ENCODE results near the gene CASKIN2.
A peak's percentile ranks its signal among the peaks of the same experiment; 100 is the strongest.
"Not testable (repeated sequence)": the region's sequence is repeated elsewhere in the genome, so short reads cannot be mapped to it uniquely, and the experiment has no call there.

The CASKIN2 gene

DNA sequence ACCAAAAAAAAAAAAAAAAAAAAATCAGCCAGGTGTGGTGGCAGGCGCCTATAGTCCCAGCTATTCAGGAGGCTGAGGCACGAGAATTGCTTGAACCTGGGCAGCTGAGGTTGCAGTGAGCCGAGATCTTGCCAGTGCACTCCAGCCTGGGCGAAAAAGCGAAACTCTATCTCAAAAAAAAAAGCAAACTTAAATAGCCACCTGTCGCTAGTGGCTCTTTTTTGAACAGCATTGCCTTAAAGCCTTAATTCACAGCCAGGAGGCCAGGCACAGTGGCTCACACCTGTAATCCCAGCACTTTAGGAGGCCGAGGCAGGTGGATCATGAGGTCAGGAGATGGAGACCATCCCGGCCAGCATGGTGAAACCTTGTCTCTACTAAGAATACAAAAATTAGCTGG, 5.1 kb upstream of the CASKIN2 start:
- not testable (repeated sequence) for DNase-seq (ENCODE audit: low read depth)

DNA sequence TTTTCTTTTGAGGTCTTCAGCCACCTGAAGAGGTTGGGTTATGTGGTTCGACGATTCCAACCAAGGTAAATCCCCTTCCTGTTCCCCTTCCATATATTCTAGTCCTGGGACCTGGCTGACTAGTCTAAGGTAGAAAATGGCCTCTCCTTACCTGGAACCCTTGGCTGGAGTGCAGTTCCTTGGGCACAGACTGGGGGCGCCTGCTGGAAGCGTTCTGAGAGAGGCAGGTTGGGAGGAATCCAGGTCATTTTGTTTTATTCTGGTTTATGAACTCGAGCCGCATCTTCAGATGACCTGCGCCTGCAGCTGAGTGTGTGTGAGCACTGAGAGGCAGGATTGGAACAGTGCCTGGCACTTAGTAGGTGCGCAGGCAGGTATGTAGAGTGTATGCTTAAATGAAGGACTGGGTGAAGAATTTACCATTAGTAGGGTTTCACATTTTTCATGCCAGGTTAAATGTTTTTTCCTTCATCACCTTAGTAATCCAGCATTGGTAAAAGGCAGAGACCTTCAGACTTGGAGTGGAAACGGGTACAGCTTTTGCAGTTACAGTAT, 3.7 kb upstream of the CASKIN2 start:
- DNase-seq (ENCODE audit: low read depth), result no peak

DNA sequence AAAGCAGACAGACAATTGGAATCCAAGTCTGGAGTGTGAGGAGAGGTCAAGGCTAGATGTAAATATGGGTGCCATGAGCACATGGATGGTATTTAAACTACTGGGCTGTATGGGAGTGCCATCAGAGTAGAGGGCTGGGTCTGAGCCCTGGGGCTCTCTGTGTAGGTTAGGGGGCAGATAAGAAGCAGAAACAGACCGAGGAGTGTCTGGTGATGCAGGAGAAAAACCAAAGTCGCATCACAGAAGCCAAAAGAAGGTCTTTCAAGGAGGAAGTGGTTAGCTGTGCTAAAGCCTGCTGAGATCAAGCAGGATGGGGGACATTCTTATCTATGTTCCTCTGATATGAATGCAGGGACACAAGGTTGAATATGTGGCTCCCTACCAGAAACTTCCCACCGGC, 2.9 kb upstream of the CASKIN2 start:
- peak; percentile 38 for DNase-seq (ENCODE audit: low read depth)

DNA sequence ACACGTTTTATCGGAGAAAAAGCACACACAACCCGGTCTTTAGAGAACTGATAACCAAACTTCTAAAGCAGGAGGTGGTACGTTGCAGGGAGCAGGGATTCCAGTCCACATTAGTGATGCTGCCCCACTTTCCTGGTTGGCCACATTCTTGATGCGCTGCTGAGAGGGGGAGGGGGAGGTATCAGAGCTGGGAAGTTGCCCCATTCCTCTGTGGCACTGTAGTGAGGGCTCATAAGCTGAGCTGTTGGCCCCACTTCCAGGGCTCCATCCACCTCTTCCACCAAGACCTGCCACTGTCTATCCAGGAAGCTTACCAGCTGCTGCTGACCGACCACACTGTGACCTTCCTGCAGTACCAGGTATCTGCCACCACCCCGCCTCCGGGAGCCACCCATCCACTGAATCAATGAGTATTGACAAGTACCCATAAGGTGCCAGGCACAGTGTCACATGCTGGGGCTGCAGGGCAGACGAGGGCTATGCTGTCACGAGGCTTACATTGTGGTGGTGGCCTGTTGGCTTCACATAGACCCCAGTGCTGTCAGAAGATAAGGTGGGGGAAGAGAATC, 2.0 kb upstream of the CASKIN2 start:
- DNase-seq (ENCODE audit: low read depth), result no peak

DNA sequence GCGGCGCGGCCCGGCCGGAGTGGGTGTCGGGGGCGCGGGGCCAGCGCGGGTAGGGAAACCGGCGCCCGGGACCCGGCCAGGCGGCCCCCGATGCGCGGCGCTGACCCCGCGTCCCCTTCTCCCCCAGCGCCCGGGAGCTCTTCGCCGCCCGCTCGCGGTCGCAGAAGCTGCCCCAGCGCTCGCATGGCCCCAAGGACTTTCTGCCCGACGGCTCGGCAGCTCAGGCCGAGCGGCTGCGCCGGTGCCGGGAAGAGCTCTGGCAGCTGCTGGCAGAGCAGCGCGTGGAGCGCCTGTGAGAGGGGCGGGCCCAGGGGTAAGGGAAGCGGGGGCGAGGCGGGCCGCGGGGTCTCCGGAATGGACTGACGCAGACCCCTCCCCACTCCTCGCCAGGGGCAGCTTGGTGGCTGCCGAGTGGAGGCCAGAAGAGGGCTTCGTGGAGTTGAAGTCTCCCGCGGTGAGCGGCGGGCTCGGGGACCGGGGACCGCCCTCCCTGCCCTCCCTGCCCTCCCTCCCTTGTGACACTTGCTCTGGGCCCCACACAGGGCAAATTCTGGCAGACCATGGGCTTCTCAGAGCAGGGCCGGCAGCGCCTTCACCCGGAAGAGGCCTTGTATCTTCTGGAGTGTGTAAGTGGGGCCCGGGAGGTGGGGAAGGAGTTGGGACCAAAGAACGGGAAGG, 1.4 kb upstream of the CASKIN2 start:
- no peak for DNase-seq (ENCODE audit: low read depth)

DNA sequence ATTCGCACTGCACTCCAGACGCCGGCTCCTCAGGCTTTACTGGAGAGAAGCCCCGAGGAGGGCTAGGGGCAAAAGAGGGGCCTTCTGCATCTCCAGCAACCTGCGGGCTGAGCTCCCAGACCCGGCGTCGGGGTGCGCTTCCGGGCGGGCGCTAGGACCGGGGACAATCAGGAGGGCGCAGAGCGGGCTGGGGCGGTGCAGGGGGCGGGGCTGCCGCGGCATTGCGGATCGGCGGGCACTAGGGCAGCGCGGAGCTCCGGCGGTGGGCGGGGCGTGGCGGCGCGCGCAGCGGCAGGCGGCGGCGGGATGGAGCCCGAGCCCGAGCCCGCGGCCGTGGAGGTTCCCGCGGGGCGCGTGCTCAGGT, 900 bp upstream of the CASKIN2 start, which contains the start of gene TSEN54:
TSEN54 (plus strand) TSS at position 274 of the 364 bp plus-strand sequence; CDS start at position 307, 33 bp downstream.
- peak; percentile 92 for DNase-seq (ENCODE audit: low read depth)

DNA sequence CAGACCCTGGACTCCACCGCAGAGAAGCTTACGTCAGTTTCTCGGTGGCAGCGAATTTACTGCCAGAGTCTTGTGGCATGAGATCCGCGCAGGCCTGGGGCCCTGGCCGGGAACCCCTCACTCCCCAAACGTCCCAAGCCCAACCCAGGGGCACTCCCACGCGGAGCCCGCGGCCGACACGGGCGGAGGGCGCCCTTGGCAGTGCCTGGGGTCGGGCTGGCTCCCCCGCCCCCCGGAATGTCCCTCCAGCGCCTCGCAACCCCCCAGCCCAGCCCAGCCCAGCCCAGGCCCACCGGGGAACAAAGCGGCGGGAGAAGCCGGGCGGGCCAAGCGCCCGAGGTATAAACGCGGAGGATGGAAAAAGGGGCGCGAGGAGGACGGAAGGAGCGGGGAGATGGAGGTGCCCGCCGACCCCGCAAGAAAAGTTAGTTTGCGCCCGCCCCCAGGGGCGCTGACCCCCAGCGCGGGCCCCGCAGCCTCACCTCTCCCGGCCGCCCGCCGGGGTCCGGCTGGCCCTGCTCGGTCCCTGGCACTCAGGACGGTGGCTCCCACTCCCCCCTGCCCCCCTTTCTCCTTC, 330 bp downstream of the CASKIN2 start:
- DNase-seq (ENCODE audit: low read depth), result no peak

DNA sequence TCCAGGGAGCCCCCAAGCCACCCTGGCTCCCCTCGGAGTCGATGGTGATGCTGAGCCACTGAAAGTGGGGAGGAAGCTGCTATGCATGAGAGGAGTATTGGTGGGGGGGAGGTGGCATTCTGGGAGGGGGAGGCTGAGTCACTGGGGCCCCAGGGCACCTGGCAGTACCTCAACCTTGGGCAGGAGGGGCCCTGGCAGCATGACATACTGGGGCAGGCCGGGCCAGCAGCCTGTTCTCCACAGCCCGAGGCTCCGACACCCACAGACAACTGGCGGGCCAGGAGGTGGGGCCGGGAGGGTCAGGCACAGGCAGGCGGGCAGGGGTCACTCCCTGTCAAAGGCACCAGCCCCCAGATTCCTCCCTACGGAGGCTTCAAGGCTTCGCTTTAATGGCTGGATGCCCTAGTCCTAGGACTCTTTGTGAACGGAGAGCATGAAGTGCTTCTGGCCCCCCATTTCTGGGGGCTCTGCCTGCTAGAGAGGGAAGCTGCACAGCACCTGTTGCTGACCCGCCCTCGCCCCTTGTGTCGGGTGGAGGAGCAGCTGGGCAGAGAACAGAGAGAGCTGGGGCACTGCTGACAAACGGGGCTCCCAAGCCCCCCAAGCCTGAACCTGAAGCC, 928 bp downstream of the CASKIN2 start:
- no peak for DNase-seq (ENCODE audit: low read depth)

DNA sequence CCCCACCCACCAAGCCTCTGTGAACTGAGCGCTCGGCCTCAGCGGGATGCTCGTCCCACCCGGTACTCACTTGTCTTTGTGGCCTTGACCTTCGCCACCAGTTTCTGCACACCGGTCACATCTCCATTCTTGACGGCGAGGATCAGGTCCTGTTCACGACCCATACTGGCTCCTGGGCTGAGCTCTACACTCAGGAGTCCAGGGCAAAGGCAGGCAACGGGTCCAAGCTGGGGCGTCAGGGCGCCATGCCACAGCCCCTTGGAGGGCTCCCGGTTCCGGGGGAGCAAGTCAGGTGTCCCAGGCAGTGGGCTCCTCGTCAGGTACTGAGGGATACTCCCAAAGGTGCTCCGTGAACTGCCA, 1.7 kb downstream of the CASKIN2 start:
- DNase-seq (ENCODE audit: low read depth), result no peak

DNA sequence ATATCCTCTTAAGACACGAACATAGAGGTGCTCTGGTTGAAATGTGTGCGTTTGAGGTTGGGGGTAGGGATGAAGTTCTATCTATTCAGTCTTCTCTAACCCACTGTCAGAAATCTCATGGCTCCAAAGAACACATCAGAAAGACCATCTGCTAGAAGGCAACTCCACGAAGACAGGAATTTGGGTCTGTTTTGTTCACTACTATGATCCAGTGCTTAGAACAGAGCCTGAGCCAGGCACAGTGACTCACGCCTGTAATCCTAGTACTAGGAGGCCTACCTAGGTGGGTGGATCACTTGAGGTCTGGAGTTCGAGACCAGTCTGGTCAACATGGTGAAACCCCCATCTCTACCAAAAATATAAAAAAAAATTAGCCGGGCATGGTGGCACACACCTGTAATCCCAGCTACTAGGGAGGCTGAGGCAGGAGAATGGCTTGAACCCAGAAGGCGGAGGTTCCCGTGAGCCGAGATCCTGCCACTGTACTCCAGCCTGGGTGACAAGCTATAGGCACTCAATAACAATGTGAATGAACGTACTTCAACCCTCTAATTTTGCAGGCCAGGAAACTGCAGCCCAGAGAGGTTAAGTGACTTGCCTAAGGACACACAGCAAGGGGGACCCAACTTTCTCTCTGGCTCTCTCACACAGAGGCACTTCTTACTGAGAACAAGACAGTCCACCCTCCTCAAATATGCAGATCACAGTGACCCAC, 2.3 kb downstream of the CASKIN2 start:
- no peak for DNase-seq (ENCODE audit: low read depth)

DNA sequence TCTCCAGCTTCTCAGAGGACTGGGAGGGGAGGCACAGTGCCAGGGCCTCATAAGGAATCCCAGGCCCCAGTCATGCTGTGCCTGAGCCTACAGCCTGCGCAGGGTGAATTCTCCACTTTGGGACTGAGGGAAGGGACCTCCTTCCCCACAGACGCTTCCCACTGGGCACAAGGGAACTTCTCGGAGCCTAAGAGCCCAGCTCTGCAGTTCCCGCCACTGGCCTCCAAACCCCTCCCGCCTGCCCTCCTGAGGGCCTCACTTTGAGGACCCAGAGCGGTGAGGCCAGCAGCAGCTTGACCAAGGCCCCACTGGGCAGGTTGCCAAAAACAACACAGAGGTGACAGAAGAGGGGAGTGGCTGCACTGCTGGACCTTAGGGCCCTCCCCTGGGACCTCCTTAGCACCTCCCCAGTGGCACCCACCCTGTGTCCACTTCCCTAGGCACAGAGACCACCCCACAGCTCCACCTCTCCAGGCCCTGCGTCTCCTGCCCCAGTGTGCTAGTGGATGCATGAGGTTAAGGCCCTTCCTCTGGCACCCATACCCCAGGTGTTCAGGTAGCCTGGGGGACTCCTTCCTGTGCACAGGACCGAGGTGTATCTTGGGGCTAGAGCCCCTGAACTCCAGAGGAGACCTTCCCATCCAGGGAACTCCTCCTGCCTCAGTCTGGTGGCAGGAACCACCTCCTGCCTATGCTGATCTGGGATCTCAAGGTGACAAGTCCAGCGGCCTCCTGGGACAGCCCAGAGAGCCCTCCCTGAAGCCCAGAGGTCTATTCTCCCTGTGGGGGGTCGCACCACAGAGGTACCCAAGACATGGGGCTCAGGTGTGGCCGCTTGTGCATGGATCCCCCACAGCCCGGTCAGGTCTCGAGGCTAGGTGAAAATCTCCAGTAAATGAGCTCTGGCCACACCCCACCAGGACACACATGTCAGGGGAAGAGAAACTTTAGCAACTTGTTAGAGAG, 3.4 kb downstream of the CASKIN2 start:
- no peak for DNase-seq (ENCODE audit: low read depth)

DNA sequence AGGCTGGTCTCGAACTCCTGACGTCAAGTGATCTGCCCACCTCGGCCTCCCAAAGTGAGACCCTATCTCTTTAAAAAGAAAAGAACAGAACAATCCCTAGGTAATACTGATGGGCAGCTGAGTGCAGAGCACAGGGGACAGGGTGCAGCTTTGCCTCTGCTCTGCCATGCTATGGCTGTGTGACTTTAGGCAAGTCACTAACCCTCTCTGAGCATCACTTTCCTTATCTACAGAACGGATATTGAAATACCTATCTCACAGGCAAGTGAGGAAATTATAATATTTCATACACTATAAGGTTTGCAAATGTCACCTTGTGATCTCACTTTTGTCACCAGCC, 4.1 kb downstream of the CASKIN2 start:
- DNase-seq (ENCODE audit: low read depth), result no peak

DNA sequence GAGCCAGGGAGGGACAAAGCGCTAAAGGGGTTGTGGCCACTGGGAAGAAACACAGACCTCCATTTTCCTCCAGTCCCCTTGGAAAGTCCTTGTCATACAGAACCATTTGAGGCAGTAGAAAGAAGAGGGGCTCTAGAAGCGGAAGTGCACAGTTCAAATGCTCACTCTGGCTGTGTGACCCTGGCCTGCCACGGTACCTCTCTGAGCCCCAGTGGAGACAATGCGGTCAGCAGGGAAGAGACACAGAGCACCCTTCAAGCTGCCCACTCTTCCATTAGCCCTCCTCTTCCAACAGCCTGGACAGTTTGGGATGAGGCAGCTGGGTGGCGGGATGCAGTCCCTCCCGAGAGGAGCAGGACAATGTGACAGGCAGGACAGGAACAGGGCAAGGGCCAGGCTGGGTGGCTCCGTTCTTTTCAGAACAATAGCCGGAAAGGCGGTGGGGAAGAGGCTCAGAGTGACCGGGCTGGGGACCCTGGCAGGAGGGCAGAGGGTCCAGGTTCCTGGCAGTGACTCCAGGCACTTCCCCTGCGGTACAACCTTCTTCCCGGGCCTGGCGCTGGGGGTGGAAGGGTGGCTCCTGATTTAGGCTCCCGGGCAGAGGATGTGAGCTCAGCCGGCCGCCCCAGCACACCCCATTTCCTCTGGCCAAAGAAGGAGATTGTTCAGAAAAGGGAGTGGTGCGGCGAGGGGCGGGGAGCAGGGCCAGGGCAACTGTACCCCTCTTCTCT, 5.6 kb downstream of the CASKIN2 start:
- DNase-seq (ENCODE audit: low read depth), result no peak

DNA sequence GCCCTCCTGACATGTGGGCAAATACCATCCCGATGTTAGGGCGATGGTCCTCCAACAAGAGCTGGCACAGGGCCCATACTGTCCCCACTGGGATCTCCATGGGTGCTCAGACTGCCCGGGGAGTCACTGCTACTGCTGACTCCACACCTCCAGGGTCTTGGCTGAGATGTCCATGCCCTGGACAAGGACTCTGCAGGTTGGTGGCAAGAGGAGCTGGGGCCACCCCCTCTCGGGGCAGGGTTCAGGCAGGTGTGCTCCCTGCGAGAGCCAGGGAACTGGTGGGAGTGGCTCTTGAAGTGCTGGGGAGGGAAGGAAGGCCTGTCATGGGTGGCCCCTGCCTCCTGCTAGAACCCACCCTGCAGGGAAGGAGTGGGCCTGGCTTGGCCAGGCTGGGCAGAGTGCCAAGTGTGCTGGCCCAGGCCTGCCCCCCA, 6.4 kb downstream of the CASKIN2 start:
- DNase-seq (ENCODE audit: low read depth), result no peak

DNA sequence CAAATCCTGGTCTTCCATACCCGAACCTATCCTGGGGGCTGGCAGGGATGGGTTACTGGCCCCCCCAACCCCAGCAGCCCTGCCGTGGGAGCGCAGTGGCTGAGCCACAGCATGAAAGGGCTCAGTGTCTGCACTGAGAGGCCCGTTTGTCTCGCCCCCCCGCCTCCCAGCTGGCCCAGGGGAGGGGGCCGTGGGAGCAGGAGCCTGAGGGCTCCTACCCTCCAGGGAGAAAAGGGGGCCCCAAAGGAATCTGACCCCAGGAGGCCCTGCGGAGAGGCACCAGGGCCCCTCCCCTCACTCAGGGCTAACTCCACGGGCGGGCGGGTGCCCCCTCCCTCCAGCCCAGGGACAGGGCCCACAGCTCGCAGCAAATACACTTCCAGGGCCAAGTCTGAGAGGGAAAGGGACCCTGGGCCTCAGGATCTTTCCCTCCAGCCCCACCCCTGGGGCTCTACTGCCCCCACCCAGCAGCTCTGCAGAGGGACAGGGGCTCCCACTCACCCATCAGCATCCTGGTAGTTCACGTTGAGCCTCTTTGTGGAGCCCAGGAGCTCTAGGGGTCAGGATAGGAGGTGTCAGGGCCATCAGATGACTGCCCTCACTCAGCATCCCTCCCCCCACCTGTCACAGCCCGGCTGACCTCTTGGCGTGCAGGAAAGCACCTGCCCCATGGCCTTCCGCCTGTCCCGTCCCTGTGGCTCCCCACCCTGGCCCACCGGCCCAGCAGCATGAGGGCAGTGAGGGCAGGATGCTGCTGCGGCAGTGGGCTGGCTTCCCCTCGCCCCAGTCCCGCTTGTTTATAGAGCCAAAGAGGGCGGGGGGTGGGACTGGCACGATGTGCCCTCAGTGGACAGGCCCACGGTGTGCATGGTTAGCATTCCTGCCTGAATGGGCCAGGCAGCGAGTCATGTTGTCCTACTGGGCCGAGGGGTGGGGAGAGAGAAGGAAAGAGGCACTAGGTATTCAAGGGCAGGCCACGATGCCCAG, 7.3 kb downstream of the CASKIN2 start:
- no peak for DNase-seq (ENCODE audit: low read depth)

DNA sequence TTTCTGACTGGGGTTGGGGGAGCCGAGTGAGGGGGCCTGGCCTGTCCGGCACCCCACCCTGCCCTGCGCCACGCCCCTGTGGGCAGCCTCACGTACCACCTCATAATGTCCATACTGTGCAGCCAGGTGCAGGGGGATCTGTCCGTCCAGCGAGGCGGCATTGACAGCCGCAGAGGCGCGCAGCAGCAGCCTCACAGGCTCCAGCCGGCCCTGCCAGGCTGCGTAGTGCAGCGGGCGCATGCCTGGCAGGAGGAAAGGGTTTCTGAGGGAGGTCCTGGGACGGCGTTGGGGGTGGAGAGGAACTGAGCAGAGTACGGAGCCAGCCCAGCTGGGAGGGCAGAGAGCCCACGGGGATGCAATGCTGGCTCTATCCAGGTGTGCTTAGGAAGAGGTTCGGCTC, 8.4 kb downstream of the CASKIN2 start:
- DNase-seq (ENCODE audit: low read depth), result no peak

DNA sequence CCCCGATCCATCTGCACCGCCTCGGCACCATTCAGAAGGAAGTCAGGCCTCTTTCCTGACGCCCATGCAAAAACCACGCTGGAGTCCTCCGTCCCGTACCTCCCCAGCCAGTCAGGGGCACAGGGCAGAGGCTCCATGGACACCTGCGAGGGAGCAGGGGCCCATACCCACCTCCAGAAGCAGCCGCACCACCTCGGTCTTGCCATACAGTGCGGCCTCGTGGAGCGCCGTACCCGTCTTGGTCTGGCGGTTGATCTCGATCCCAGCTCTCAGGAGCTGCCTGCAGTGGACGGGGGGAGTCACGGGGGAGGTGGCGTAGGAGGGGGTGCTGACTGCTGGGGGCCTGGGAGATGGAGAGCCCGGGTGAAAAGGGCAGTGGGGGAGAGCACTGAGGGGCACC, 9.2 kb downstream of the CASKIN2 start:
- DNase-seq (ENCODE audit: low read depth), result no peak

DNA sequence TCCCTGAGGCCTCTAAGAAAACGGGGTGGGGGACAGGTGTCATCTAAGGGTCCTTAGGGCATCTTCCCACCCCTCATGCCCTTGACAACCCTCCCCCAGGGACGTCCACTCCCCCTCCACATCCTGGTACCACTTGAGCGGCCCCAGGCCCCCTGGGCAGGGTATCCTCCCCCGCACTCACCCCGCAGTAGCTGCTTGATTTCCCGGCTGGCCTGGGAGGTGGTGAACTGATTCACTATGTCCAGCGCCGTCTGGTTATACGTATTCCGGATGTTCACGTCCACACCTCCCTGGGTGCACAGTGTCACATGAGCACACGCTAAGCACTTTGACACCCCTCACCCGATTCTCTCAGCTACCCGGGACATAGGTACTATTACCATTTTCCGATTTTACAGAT, 9.7 kb downstream of the CASKIN2 start:
- no peak for DNase-seq (ENCODE audit: low read depth)

DNA sequence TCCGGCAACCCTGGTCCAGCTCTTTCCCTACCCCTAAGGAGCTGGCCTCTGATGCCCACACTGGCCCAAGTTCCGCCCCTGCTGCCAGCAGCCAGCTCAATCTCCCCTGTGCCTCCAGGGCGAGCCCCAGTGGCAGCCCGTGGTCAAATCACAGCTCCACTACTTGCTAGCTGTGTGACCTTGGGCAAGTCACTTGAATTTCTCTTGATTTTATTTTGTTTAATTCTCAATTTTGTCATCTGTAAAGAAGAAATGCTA, 10.3 kb downstream of the CASKIN2 start:
- no peak for DNase-seq (ENCODE audit: low read depth)
